GM18520 (cell line): ENCODE measurements around the gene ARMS2.

Source experiments
- ATAC-seq: cut with Tn5 transposase; IDR thresholded peaks from one replicate; pipeline ENCODE4 v1.9.1; 2021; ENCODE audit not compliant: unreplicated experiment

The ARMS2 gene, protein sequence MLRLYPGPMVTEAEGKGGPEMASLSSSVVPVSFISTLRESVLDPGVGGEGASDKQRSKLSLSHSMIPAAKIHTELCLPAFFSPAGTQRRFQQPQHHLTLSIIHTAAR

GRCh38 chr10:122454603-122455080 lies at the start of gene ARMS2:
TSS of gene ARMS2 (plus strand) at chr10:122454653. CDS start at chr10:122454728, 75 bp downstream.
- no peak for ATAC-seq

DNA sequence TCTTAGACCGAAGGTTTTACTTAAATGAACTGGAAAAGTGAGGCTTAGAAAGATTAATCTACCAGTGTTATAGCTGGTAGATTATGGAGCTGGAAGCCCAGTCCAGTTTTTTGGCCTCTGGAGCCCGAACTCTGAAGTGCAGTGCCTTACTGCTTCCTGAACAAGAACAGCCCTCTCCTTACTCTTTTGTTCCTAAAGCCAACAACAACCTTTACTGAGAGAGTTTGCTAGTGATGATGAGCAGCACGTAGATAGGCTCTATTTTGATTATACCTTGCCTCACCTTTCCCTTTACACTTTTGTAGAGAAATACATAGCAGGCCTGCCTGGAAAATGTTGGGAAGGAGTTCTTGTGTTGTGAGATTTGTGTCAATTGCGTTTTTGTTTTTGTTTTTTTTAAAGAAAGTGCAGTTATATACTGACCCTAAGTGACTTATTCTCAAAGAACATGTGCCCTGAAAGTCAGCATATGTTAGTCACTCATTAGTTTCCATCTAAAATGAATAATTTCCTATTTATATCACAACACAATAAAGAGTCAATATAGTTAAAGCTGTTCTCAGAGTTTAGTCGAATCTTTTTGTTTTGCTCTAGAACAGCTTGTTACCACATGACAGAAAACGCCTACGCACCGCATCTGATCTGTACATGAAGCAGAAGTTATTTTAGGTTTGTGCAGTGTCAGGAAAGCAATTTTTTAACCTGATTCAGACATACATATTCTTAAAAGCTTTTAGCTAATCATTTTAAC lies 46.9 kb upstream of the ARMS2 start:
- ATAC-seq: no peak

DNA sequence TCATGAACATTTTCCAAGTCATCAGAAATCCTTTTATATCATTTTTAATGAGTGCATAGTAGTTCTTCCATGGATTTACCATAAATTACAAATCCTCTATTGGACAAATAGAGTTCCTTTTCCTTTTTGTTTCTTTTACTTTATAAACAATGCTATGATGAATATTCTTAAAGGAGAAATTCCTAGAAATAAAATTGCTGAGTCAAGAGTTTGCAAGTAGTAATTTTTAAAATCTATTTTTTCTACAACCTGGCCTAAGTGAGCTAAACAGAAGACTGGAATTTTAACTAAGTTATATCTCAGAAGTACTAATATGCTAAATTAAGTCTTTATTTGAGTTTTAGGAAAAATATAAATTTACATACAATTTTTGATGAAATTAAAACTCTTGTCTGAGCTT lies 41.1 kb upstream of the ARMS2 start:
- ATAC-seq: no peak

DNA sequence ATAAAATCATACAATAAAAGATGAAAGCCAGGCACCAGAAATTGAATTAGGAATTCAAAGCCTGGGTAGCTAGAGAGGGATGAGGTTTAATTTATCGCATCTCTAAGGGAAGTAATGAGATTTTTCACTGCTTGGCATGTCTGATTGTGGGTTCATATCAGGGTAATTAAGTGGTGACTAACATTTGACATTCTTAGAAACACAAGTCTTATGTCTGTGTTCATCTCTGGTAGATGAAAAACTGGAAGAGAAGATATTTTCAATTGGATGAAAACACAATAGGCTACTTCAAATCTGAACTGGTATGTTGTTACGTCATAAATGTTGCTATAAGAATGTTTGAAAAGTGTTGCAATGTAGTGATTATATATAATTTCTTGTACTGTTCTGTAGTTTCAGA lies 36.8 kb upstream of the ARMS2 start:
- ATAC-seq: no peak

GRCh38 chr10:122419016-122419415 lies 35.4 kb upstream of the ARMS2 start:
- ATAC-seq: no peak

DNA sequence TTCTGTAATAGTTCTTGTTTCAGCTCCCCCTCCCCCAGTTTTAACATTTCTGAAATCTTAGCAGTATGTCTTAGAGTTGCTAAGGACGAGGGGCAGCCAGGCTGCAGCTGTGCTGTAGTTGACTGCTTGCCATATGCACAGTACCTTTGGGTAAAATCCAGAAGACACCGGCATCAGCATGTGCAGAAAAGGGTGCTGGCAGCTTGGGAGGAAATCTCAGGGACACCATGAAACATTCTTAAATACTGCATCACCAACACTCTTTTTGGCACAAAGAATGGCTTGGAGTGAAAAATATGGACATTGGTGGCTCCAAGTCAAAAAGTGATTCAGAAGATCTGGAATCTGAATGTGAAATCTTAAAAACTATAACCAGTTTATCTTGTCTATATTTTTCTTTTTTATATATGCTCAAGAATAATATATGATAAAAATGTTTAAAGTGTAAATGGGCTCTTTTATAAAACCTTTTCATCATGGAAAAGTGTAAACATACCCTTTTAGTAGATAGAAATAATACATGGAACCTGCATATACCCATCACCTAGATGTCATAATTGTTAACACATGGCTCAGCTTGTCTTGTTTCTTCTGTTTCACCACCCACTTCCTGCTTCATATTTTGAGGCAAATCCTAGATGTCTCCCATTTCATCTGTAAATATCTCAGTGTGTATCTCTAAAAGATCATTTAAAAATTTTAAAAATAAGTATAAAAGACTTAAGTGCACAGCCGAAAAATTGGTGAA lies 34.4 kb upstream of the ARMS2 start:
- ATAC-seq: no peak

GRCh38 chr10:122420624-122421007 lies 33.8 kb upstream of the ARMS2 start:
- no peak for ATAC-seq

DNA sequence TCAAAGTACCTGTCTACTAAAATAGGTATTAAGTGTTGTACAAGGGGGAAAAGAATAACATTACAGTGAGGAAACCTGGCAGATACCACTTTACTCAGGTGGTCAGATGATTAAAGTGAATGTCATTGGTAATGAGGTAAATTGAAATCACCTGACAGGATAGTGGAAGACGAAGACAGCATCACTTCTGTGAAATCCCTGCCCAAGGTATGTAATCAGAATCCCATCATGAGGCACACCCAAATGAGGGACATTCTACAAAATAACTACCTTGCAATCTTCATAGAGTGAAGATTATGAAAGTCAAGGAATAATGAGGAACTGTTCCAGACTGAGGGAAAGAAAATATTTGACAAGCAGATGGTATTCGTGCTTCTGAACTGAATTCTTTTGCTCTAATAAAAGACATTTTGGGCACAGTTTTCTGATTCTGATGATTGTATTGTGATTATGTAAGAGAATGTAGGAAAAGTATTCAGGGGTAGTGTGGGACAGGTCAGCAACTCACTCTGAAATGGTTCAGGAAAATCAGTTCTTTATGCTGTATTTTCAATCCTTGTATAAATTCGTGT lies 33.3 kb upstream of the ARMS2 start:
- ATAC-seq: no peak

GRCh38 chr10:122421742-122422141 lies 32.7 kb upstream of the ARMS2 start:
- no peak for ATAC-seq

- ATAC-seq: no peak
These were observed 32.0 kb upstream of the ARMS2 start for GRCh38 chr10:122422266-122422989.

DNA sequence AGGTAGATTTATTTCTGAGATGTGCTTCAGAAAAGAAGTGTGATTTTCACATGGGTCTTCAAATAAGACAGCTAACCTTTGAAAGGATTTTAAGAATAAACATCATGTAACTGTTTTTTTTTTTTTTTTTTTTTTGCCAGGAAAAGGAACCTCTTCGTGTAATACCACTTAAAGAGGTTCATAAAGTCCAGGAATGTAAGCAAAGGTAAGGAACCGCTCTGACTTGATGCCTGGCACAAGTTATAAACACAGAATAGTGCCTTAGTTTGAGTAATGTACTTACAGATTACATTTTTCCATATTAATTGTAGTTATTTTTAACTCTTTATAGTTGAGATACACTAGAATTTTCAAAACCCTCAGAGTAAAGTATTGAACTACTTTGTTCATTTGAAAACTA lies 30.4 kb upstream of the ARMS2 start:
- no peak for ATAC-seq

- ATAC-seq: no peak
These were observed 27.6 kb upstream of the ARMS2 start for GRCh38 chr10:122426829-122427228.

GRCh38 chr10:122427280-122427679 lies 27.2 kb upstream of the ARMS2 start:
- no peak for ATAC-seq

DNA sequence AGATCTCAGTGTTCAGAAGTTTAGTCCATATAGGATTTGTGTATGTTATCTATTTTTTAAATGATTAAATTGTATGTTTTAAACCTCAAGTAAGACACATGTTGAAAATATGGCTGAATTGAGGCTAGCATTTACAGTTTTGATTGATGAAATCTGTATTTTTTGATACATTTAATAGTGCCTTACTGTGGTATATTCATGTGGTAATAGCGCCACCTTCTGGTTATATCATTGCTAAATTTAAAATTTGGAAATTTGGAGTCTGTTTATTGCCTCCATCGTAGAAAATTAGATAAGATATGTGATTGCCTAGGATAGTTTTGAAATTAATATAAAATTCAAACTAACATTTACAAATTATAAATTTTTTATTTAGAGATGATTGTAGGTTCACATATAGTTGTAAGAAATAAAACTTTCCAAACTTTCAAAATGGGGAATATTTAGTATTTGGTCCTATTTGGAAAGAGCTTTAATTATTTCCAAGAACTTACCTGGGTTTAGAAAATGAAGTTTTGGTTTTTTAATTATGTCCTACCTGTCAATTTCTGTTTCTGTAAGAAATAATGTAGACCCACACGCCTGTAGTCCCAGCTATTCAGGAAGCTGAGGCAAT lies 19.1 kb upstream of the ARMS2 start:
- ATAC-seq: no peak

- no peak for ATAC-seq
These were observed 12.5 kb upstream of the ARMS2 start for GRCh38 chr10:122441961-122442360.

DNA sequence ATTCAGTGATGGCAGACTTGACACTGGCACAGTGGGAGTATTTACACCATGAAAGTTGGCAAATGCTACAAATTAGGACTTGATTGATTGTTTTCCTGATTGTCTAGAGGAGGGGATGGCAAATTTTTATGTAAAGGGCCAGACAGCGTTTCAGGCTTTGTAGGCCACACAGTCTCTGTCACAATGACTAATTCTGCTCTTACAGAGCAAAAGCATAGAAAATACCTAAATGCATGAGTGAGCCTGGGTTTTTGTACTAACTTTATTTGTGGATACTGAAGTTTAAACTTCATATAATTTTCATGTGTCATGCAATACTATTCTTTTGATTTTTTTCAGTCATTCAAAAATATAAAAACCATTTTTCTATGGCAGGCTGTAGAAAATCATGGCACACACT lies 9.0 kb upstream of the ARMS2 start:
- no peak for ATAC-seq

GRCh38 chr10:122445904-122446303 lies 8.5 kb upstream of the ARMS2 start:
- no peak for ATAC-seq

GRCh38 chr10:122446668-122447423 lies 7.6 kb upstream of the ARMS2 start:
- ATAC-seq: no peak

GRCh38 chr10:122448600-122448999 lies 5.9 kb upstream of the ARMS2 start:
- no peak for ATAC-seq

GRCh38 chr10:122449153-122449552 lies 5.3 kb upstream of the ARMS2 start:
- no peak for ATAC-seq
